NT2/D1 (cell line): ENCODE results near the gene CDH13.

Experiments used
- DNase-seq: peaks from one replicate; pipeline ENCODE4 v3.0.0-alpha.2; 2011; ENCODE audit warnings: low read depth, low spot score
- H3K27me3 ChIP-seq: 2 replicates; pipeline ENCODE4 v1.6.0; 2011; ENCODE audit warnings: mild to moderate bottlenecking; ENCODE audit not compliant: insufficient read length, insufficient read depth
- H3K36me3 ChIP-seq: 2 replicates; pipeline ENCODE4 v1.6.1; 2011; ENCODE audit warnings: mild to moderate bottlenecking, low read length, mixed read lengths; ENCODE audit not compliant: insufficient read depth, insufficient read length
- H3K4me1 ChIP-seq: 2 replicates; pipeline ENCODE4 v1.5.1; 2011; ENCODE audit not compliant: insufficient read depth, insufficient read length
- H3K4me3 ChIP-seq: 2 replicates; pipeline ENCODE4 v1.5.1; 2011; ENCODE audit warnings: low read depth; ENCODE audit not compliant: insufficient read length
- H3K9ac ChIP-seq: 2 replicates; pipeline ENCODE4 v1.6.0; 2011; ENCODE audit warnings: low read depth; ENCODE audit not compliant: insufficient read length
- H3K9me3 ChIP-seq: 2 replicates; pipeline ENCODE4 v1.5.1; 2011; ENCODE audit warnings: mild to moderate bottlenecking, low read length; ENCODE audit not compliant: insufficient read depth
- SUZ12 ChIP-seq: IDR thresholded peaks from 2 replicates; pipeline ENCODE4 v1.6.1; 2011; ENCODE audit not compliant: insufficient read length, insufficient read depth; ENCODE audit errors: extremely low read depth
- YY1 ChIP-seq: IDR thresholded peaks from 2 replicates; pipeline ENCODE4 v1.6.1; 2011; ENCODE audit not compliant: insufficient read length, insufficient read depth
- ZNF274 ChIP-seq: IDR thresholded peaks from 2 replicates; pipeline ENCODE4 v1.6.1; 2011; ENCODE audit warnings: mild to moderate bottlenecking, low read depth, low read length

The CDH13 gene

GRCh38 chr16:83723901-83724300 lies 1097.1 kb downstream of the CDH13 start:
- Histone ChIP-seq H3K9ac (no peak overlapping the region), H3K4me1 (no peaks in the 10 kb centered on the region), H3K27me3 (no peaks in the 10 kb centered on the region), H3K4me3 (no peak overlapping the region), H3K9me3 (peaks cover 7% of the 10 kb centered on the region; the same call in 1 of the 2 replicates), H3K36me3 (no peaks in the 10 kb centered on the region)
- DNase-seq = no peak
- no peak for TF ChIP-seq ZNF274
- no peak for TF ChIP-seq SUZ12
- no peak for TF ChIP-seq YY1

- no peak overlapping the region for H3K4me3 ChIP-seq
- H3K36me3 ChIP-seq = no peaks in the 10 kb centered on the region
- no peak for DNase-seq
- no peaks in the 10 kb centered on the region for H3K4me1 ChIP-seq
- peaks cover 8% of the 10 kb centered on the region; the same call in 1 of the 2 replicates for H3K9me3 ChIP-seq
- TF ChIP-seq SUZ12 (no peak), YY1 (no peak), ZNF274 (no peak)
- no peak overlapping the region for H3K9ac ChIP-seq
- no peaks in the 10 kb centered on the region for H3K27me3 ChIP-seq
Observed at GRCh38 chr16:83724585-83724984, 1097.8 kb downstream of the CDH13 start.

GRCh38 chr16:83725313-83725712 lies 1098.5 kb downstream of the CDH13 start:
- DNase-seq = no peak
- TF ChIP-seq SUZ12 (no peak), YY1 (no peak), ZNF274 (no peak)
- no peak overlapping the region for H3K9ac ChIP-seq
- H3K36me3 ChIP-seq = no peaks in the 10 kb centered on the region
- no peak overlapping the region for H3K4me3 ChIP-seq
- H3K27me3 ChIP-seq = no peaks in the 10 kb centered on the region
- no peaks in the 10 kb centered on the region for H3K4me1 ChIP-seq
- peaks cover 8% of the 10 kb centered on the region; the same call in 1 of the 2 replicates for H3K9me3 ChIP-seq

- H3K9ac ChIP-seq = no peak overlapping the region
- no peaks in the 10 kb centered on the region for H3K27me3 ChIP-seq
- H3K36me3 ChIP-seq = no peaks in the 10 kb centered on the region
- no peak overlapping the region for H3K4me3 ChIP-seq
- no peak for TF ChIP-seq ZNF274
- TF ChIP-seq SUZ12 = no peak
- TF ChIP-seq YY1 = no peak
- no peaks in the 10 kb centered on the region for H3K4me1 ChIP-seq
- peaks cover 8% of the 10 kb centered on the region; the same call in 1 of the 2 replicates for H3K9me3 ChIP-seq
- no peak for DNase-seq
Observed at GRCh38 chr16:83727018-83727417, 1100.2 kb downstream of the CDH13 start.

GRCh38 chr16:83727751-83728352 lies 1101.1 kb downstream of the CDH13 start:
- no peak for DNase-seq
- no peaks in the 10 kb centered on the region for H3K27me3 ChIP-seq
- H3K9me3 ChIP-seq = peaks cover 8% of the 10 kb centered on the region; the same call in 1 of the 2 replicates
- no peak overlapping the region for H3K9ac ChIP-seq
- H3K36me3 ChIP-seq = no peaks in the 10 kb centered on the region
- no peak overlapping the region for H3K4me3 ChIP-seq
- no peak for TF ChIP-seq YY1
- no peak for TF ChIP-seq ZNF274
- TF ChIP-seq SUZ12 = no peak
- no peaks in the 10 kb centered on the region for H3K4me1 ChIP-seq

GRCh38 chr16:83728492-83728891 lies 1101.7 kb downstream of the CDH13 start:
- DNase-seq = no peak
- Histone ChIP-seq H3K4me3 (no peak overlapping the region), H3K36me3 (no peaks in the 10 kb centered on the region), H3K9me3 (peaks cover 14% of the 10 kb centered on the region; the same call in 1 of the 2 replicates), H3K4me1 (no peaks in the 10 kb centered on the region), H3K27me3 (no peaks in the 10 kb centered on the region), H3K9ac (no peak overlapping the region)
- TF ChIP-seq ZNF274 (no peak), SUZ12 (no peak), YY1 (no peak)

GRCh38 chr16:83730812-83731211 lies 1104.0 kb downstream of the CDH13 start:
- H3K9ac ChIP-seq = no peak overlapping the region
- no peaks in the 10 kb centered on the region for H3K4me1 ChIP-seq
- H3K27me3 ChIP-seq = no peaks in the 10 kb centered on the region
- TF ChIP-seq ZNF274 (no peak), SUZ12 (no peak), YY1 (no peak)
- H3K9me3 ChIP-seq = peaks cover 34% of the 10 kb centered on the region; the same call in 1 of the 2 replicates
- no peaks in the 10 kb centered on the region for H3K36me3 ChIP-seq
- DNase-seq = no peak
- H3K4me3 ChIP-seq = no peak overlapping the region
